K562 (cell line): ENCODE results near the gene GNAS-AS1. TPM values are rescaled to one million over a fixed set of nuclear protein-coding genes. Genes with fewer than 3 reads are reported as not detected.

Source experiments
- ATF1 ChIP-seq, 2 experiments: fragments of 450-650 bp in 1 of 2; IDR thresholded peaks; 2 replicates each; pipeline ENCODE4 v1.6.1; 2016; ENCODE audit warnings: missing compliant biosample characterization in 1 of 2, missing genetic modification characterization in 1 of 2
- POLR2A ChIP-seq: fragments of 450-650 bp; conservative IDR thresholded peaks from 2 replicates; pipeline ENCODE4 v1.6.1; 2016
- PTRF ChIP-seq: fragments of 450-650 bp; IDR thresholded peaks from 2 replicates; pipeline ENCODE4 v1.6.1; 2016; ENCODE audit warnings: mild to moderate bottlenecking, missing genetic modification characterization, missing compliant biosample characterization
- RBFOX2 ChIP-seq: fragments of 200-400 bp; formaldehyde crosslinking; IDR thresholded peaks from 2 replicates; pipeline ENCODE4 v1.6.1; 2017; ENCODE audit warnings: low read depth, mild to moderate bottlenecking, low read length, moderate library complexity
- TAF1 ChIP-seq: IDR thresholded peaks from 2 replicates; pipeline ENCODE4 v1.6.1; 2011; ENCODE audit warnings: mild to moderate bottlenecking, low read length, moderate library complexity; ENCODE audit not compliant: insufficient read depth, control insufficient read depth, severe bottlenecking; ENCODE audit errors: extremely low read depth
- ZFP36 ChIP-seq: fragments of 150-350 bp; IDR thresholded peaks from 2 replicates; pipeline ENCODE4 v1.6.1; 2018; ENCODE audit warnings: low read length, low read depth; ENCODE audit not compliant: partially characterized antibody
- ZNF175 ChIP-seq: fragments of 200-800 bp; sonication (Bioruptor generic); IDR thresholded peaks from 2 replicates; pipeline ENCODE4 v1.6.1; 2016; ENCODE audit warnings: low read depth, mild to moderate bottlenecking, missing genetic modification characterization, missing compliant biosample characterization
- polyA plus RNA-seq, 8 experiments: library from polyadenylated mRNA; depleted of rRNA in 4 of 8; stranded (reverse) in 5 of 8; unstranded in 3 of 8; fragments of >200 nt; fragmentation: Nextera tagmentation in 2 of 8; fragmentation: Illumina TruSeq in 1 of 8; extraction: Ambion mirVana in 2 of 8; extraction: Trizol in 1 of 8; gene quantifications; 2 replicates each; pipeline versions ENCODE4 v1.2.1 to v1.2.3, GENCODE V29; 2011 to 2014; ENCODE audit warnings: inconsistent platforms in 1 of 8, missing spikeins in 1 of 8
- total RNA-seq, 7 experiments: library from RNA; depleted of rRNA in 6 of 7; stranded (reverse); fragments of >200 nt in 6 of 7; fragmentation: Illumina TruSeq in 2 of 7; extraction: Trizol in 2 of 7; gene quantifications; 2 replicates each; pipeline versions ENCODE4 v1.2.1 to v1.2.3, GENCODE V29; 2011 to 2021; ENCODE audit warnings: low replicate concordance in 1 of 7
- TF ChIP-seq, protein P1 (sequence below): fragments of 200-800 bp; sonication (Bioruptor generic); IDR thresholded peaks from 2 replicates; pipeline ENCODE4 v1.6.1; 2016; ENCODE audit warnings: missing genetic modification characterization, missing compliant biosample characterization
- TF ChIP-seq, protein P2 (sequence below): sonication (generic); formaldehyde crosslinking; IDR thresholded peaks from 2 replicates; pipeline ENCODE4 v1.5.0; 2020; ENCODE audit warnings: missing genetic modification reagents
- TF ChIP-seq, protein P3 (sequence below): sonication (generic); formaldehyde crosslinking; IDR thresholded peaks from 2 replicates; pipeline ENCODE4 v1.8.0; 2022; ENCODE audit warnings: mild to moderate bottlenecking, low read depth, missing genetic modification reagents
- TF ChIP-seq, protein P4 (sequence below): fragments of 250-450 bp; sonication (Bioruptor Pico); IDR thresholded peaks from 2 replicates; pipeline ENCODE4 v1.8.0; 2021; ENCODE audit warnings: mild to moderate bottlenecking, moderate library complexity
- TF ChIP-seq, protein P5 (sequence below): sonication (generic); formaldehyde crosslinking; IDR thresholded peaks from 2 replicates; pipeline ENCODE4 v1.8.0; 2022; ENCODE audit warnings: mild to moderate bottlenecking, missing genetic modification reagents

GNAS-AS1 gene
- total and polyA plus RNA-seq, 9 of the 15 experiments (the other 6 are each of a cell fraction or from before 2014, with no cell fraction given): 0.04 to 2.5 (median 0.25) TPM

DNA sequence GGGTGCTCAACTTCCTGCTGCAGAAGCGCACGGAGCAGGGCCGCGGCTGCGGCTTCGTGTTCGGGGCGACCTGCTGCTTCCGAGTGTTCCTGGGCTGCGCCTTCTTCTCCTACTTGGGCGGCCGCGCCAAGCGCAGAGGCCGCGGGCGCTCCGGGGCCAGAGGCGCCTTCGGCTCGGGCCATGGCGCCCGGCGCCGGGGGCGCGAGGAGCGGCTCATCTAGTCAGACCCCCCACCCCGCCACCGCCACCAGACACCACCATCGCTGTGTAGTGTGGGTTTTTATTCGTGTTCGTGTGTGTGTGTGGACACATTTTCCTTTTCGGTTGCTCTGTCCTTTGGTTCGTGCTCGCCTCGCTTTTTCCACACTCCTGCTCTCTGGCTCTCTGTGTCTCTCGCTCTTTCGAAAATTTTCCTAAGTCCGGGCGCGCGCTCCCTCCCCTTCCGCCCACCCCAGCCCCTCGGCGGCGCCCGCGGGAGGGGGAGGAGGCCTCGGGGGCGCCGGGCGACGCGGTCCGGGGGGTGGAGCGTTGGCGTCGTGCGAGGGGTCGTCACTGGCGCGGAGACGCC, 39.9 kb upstream of the GNAS-AS1 start (continued):
- TF ChIP-seq, protein P1, sequence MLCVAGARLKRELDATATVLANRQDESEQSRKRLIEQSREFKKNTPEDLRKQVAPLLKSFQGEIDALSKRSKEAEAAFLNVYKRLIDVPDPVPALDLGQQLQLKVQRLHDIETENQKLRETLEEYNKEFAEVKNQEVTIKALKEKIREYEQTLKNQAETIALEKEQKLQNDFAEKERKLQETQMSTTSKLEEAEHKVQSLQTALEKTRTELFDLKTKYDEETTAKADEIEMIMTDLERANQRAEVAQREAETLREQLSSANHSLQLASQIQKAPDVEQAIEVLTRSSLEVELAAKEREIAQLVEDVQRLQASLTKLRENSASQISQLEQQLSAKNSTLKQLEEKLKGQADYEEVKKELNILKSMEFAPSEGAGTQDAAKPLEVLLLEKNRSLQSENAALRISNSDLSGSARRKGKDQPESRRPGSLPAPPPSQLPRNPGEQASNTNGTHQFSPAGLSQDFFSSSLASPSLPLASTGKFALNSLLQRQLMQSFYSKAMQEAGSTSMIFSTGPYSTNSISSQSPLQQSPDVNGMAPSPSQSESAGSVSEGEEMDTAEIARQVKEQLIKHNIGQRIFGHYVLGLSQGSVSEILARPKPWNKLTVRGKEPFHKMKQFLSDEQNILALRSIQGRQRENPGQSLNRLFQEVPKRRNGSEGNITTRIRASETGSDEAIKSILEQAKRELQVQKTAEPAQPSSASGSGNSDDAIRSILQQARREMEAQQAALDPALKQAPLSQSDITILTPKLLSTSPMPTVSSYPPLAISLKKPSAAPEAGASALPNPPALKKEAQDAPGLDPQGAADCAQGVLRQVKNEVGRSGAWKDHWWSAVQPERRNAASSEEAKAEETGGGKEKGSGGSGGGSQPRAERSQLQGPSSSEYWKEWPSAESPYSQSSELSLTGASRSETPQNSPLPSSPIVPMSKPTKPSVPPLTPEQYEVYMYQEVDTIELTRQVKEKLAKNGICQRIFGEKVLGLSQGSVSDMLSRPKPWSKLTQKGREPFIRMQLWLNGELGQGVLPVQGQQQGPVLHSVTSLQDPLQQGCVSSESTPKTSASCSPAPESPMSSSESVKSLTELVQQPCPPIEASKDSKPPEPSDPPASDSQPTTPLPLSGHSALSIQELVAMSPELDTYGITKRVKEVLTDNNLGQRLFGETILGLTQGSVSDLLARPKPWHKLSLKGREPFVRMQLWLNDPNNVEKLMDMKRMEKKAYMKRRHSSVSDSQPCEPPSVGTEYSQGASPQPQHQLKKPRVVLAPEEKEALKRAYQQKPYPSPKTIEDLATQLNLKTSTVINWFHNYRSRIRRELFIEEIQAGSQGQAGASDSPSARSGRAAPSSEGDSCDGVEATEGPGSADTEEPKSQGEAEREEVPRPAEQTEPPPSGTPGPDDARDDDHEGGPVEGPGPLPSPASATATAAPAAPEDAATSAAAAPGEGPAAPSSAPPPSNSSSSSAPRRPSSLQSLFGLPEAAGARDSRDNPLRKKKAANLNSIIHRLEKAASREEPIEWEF (CRISPR knock-in tag): no peak
- TF ChIP-seq PTRF (tag) (no peak), POLR2A (0 out of 2 replicates have a peak, but pooled peaks have one; percentile 45), TAF1 (no peak), ATF1 (CRISPR knock-in tag; IDR thresholded peaks at IDR 0.05) (no peak), ATF1 (tag; IDR thresholded peaks at IDR 0.05) (0 out of 2 replicates have a peak, but pooled peaks have one; percentile 33), RBFOX2 (peak; percentile 64), ZFP36 (no peak), ZNF175 (CRISPR knock-in tag) (no peak)
- TF ChIP-seq, protein P2, sequence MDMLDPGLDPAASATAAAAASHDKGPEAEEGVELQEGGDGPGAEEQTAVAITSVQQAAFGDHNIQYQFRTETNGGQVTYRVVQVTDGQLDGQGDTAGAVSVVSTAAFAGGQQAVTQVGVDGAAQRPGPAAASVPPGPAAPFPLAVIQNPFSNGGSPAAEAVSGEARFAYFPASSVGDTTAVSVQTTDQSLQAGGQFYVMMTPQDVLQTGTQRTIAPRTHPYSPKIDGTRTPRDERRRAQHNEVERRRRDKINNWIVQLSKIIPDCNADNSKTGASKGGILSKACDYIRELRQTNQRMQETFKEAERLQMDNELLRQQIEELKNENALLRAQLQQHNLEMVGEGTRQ (CRISPR knock-in tag): no peak
- TF ChIP-seq, protein P3, sequence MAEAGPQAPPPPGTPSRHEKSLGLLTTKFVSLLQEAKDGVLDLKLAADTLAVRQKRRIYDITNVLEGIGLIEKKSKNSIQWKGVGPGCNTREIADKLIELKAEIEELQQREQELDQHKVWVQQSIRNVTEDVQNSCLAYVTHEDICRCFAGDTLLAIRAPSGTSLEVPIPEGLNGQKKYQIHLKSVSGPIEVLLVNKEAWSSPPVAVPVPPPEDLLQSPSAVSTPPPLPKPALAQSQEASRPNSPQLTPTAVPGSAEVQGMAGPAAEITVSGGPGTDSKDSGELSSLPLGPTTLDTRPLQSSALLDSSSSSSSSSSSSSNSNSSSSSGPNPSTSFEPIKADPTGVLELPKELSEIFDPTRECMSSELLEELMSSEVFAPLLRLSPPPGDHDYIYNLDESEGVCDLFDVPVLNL (CRISPR knock-in tag): no peak
- TF ChIP-seq, protein P4, sequence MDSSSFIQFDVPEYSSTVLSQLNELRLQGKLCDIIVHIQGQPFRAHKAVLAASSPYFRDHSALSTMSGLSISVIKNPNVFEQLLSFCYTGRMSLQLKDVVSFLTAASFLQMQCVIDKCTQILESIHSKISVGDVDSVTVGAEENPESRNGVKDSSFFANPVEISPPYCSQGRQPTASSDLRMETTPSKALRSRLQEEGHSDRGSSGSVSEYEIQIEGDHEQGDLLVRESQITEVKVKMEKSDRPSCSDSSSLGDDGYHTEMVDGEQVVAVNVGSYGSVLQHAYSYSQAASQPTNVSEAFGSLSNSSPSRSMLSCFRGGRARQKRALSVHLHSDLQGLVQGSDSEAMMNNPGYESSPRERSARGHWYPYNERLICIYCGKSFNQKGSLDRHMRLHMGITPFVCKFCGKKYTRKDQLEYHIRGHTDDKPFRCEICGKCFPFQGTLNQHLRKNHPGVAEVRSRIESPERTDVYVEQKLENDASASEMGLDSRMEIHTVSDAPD (CRISPR knock-in tag): no peak
- TF ChIP-seq, protein P5, sequence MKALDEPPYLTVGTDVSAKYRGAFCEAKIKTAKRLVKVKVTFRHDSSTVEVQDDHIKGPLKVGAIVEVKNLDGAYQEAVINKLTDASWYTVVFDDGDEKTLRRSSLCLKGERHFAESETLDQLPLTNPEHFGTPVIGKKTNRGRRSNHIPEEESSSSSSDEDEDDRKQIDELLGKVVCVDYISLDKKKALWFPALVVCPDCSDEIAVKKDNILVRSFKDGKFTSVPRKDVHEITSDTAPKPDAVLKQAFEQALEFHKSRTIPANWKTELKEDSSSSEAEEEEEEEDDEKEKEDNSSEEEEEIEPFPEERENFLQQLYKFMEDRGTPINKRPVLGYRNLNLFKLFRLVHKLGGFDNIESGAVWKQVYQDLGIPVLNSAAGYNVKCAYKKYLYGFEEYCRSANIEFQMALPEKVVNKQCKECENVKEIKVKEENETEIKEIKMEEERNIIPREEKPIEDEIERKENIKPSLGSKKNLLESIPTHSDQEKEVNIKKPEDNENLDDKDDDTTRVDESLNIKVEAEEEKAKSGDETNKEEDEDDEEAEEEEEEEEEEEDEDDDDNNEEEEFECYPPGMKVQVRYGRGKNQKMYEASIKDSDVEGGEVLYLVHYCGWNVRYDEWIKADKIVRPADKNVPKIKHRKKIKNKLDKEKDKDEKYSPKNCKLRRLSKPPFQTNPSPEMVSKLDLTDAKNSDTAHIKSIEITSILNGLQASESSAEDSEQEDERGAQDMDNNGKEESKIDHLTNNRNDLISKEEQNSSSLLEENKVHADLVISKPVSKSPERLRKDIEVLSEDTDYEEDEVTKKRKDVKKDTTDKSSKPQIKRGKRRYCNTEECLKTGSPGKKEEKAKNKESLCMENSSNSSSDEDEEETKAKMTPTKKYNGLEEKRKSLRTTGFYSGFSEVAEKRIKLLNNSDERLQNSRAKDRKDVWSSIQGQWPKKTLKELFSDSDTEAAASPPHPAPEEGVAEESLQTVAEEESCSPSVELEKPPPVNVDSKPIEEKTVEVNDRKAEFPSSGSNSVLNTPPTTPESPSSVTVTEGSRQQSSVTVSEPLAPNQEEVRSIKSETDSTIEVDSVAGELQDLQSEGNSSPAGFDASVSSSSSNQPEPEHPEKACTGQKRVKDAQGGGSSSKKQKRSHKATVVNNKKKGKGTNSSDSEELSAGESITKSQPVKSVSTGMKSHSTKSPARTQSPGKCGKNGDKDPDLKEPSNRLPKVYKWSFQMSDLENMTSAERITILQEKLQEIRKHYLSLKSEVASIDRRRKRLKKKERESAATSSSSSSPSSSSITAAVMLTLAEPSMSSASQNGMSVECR (CRISPR knock-in tag): no peak
